ENCODE data around the gene GVQW3.

The GVQW3 gene

GRCh38 chr11:76368490-76368889 is 12.6 kb upstream of the GVQW3 start:
- no peak overlapping the region for H3K27ac ChIP-seq
- TF ChIP-seq CTCF (conservative IDR thresholded peaks at IDR 0.05) = no peak
- TF ChIP-seq ZFX (IDR thresholded peaks at IDR 0.05) = no peak

GRCh38 chr11:76369406-76369805 is 11.7 kb upstream of the GVQW3 start:
- TF ChIP-seq ZFX (IDR thresholded peaks at IDR 0.05) = no peak
- TF ChIP-seq CTCF (conservative IDR thresholded peaks at IDR 0.05) = no peak
- H3K27ac ChIP-seq = no peak overlapping the region

- no peak for TF ChIP-seq ZFX (IDR thresholded peaks at IDR 0.05)
- TF ChIP-seq CTCF (conservative IDR thresholded peaks at IDR 0.05) = no peak
- H3K27ac ChIP-seq = no peak overlapping the region
Observed at GRCh38 chr11:76371170-76371569, 10.0 kb upstream of the GVQW3 start.

- H3K27ac ChIP-seq = no peak overlapping the region
- TF ChIP-seq CTCF (conservative IDR thresholded peaks at IDR 0.05) (no peak), ZFX (IDR thresholded peaks at IDR 0.05) (no peak)
Observed at GRCh38 chr11:76376746-76377558, 4.2 kb upstream of the GVQW3 start.

GRCh38 chr11:76379807-76380158 is 1.3 kb upstream of the GVQW3 start:
- TF ChIP-seq CTCF (conservative IDR thresholded peaks at IDR 0.05) (no peak), ZFX (IDR thresholded peaks at IDR 0.05) (no peak)
- peak overlapping the region; percentile 77 for H3K27ac ChIP-seq

- TF ChIP-seq CTCF (conservative IDR thresholded peaks at IDR 0.05) = no peak
- TF ChIP-seq ZFX (IDR thresholded peaks at IDR 0.05) = peak; percentile 83
- peak overlapping the region; percentile 77 for H3K27ac ChIP-seq
Observed at GRCh38 chr11:76380159-76380976, 755 bp upstream of the GVQW3 start.

- no peak overlapping the region for H3K27ac ChIP-seq
- TF ChIP-seq ZFX (IDR thresholded peaks at IDR 0.05) = no peak
Observed at GRCh38 chr11:76382209-76382608, 1.1 kb downstream of the GVQW3 start.

Data from C4-2B (cell line).